Trophoblast cell (in vitro differentiated cells and primary cell): Measurements from ENCODE around the gene P2RX7. TPM values are rescaled to one million over a fixed set of nuclear protein-coding genes. Genes with fewer than 3 reads are reported as not detected.

Experiments used
- DNase-seq, 2 donors: peaks; one replicate each; pipeline ENCODE4 v3.0.0-alpha.2; 2016
- H2AFZ ChIP-seq: 2 replicates; pipeline ENCODE4 v1.6.1; 2013; ENCODE audit warnings: low read length, moderate library complexity, mild to moderate bottlenecking; ENCODE audit not compliant: insufficient read depth, poor library complexity
- H2AK5ac ChIP-seq: 2 replicates; pipeline ENCODE4 v1.6.1; 2013; ENCODE audit warnings: mild to moderate bottlenecking, low read length
- H2BK120ac ChIP-seq: 2 replicates; pipeline ENCODE4 v1.6.1; 2013; ENCODE audit warnings: low read length, mild to moderate bottlenecking, moderate library complexity; ENCODE audit not compliant: insufficient read depth, poor library complexity
- H2BK12ac ChIP-seq: 2 replicates; pipeline ENCODE4 v1.6.1; 2013; ENCODE audit warnings: mild to moderate bottlenecking, low read length, moderate library complexity
- H2BK5ac ChIP-seq: 2 replicates; pipeline ENCODE4 v1.6.1; 2013; ENCODE audit warnings: low read length, low read depth, moderate library complexity, mild to moderate bottlenecking; ENCODE audit not compliant: poor library complexity
- H3K14ac ChIP-seq: 2 replicates; pipeline ENCODE4 v1.6.1; 2013; ENCODE audit warnings: mild to moderate bottlenecking, low read length
- H3K18ac ChIP-seq: 2 replicates; pipeline ENCODE4 v1.6.1; 2013; ENCODE audit warnings: mild to moderate bottlenecking, low read length
- H3K23ac ChIP-seq: 2 replicates; pipeline ENCODE4 v1.6.1; 2013; ENCODE audit warnings: low read length
- H3K27ac ChIP-seq: 2 replicates; pipeline ENCODE4 v1.5.1; 2013; ENCODE audit warnings: low read depth, mild to moderate bottlenecking, inconsistent platforms, low read length, moderate library complexity
- H3K27me3 ChIP-seq: 2 replicates; pipeline ENCODE4 v1.6.1; 2013; ENCODE audit warnings: inconsistent platforms, mild to moderate bottlenecking, low read length, moderate library complexity; ENCODE audit not compliant: insufficient read depth
- H3K36me3 ChIP-seq, 2 experiments: 1 replicate in 1 of 2; 2 replicates in 1 of 2; pipeline ENCODE4 v1.6.1; 2013; ENCODE audit warnings: low read length in 2 of 2, mild to moderate bottlenecking in 2 of 2, moderate library complexity in 1 of 2; ENCODE audit not compliant: insufficient read depth in 2 of 2, control insufficient read depth in 1 of 2
- H3K4ac ChIP-seq: 2 replicates; pipeline ENCODE4 v1.6.1; 2013; ENCODE audit warnings: low read depth, mild to moderate bottlenecking, low read length, moderate library complexity
- H3K4me1 ChIP-seq, 2 experiments: 1 replicate in 1 of 2; 2 replicates in 1 of 2; pipeline ENCODE4 v1.6.1; 2013; ENCODE audit warnings: low read length in 2 of 2, mild to moderate bottlenecking in 2 of 2, moderate library complexity in 1 of 2; ENCODE audit not compliant: insufficient read depth in 2 of 2, control insufficient read depth in 1 of 2
- H3K4me2 ChIP-seq: 2 replicates; pipeline ENCODE4 v1.6.1; 2013; ENCODE audit warnings: inconsistent platforms, mild to moderate bottlenecking, low read length, moderate library complexity
- H3K4me3 ChIP-seq: 2 replicates; pipeline ENCODE4 v1.5.1; 2013; ENCODE audit warnings: mild to moderate bottlenecking, low read depth, low read length, inconsistent platforms
- H3K79me1 ChIP-seq: one replicate; pipeline ENCODE4 v1.6.1; 2013; ENCODE audit warnings: low read length
- H3K79me2 ChIP-seq: 2 replicates; pipeline ENCODE4 v1.6.1; 2013; ENCODE audit warnings: low read length, mild to moderate bottlenecking; ENCODE audit not compliant: control insufficient read depth, insufficient read depth, poor library complexity
- H3K9ac ChIP-seq: 2 replicates; pipeline ENCODE4 v1.6.1; 2013; ENCODE audit warnings: mild to moderate bottlenecking, low read length
- H3K9me3 ChIP-seq: 2 replicates; pipeline ENCODE4 v1.6.1; 2013; ENCODE audit warnings: low read depth, mild to moderate bottlenecking, control low read depth, inconsistent platforms, low read length; ENCODE audit not compliant: insufficient read depth
- H4K12ac ChIP-seq: 2 replicates; pipeline ENCODE4 v1.6.1; 2013; ENCODE audit warnings: low read depth, mild to moderate bottlenecking, low read length, moderate library complexity
- H4K8ac ChIP-seq: 2 replicates; pipeline ENCODE4 v1.6.1; 2013; ENCODE audit warnings: low read depth, mild to moderate bottlenecking, low read length, moderate library complexity
- H4K91ac ChIP-seq: one replicate; pipeline ENCODE4 v1.6.1; 2013; ENCODE audit warnings: low read depth, mild to moderate bottlenecking, low read length, moderate library complexity
- WGBS: extraction: QIAGEN DNeasy Blood & Tissue Kit; methylation state at CpG from one replicate; pipeline ENCODE4 v1.1.7; 2013; ENCODE audit warnings: missing lambda C conversion rate; ENCODE audit not compliant: insufficient read length, insufficient coverage; ENCODE audit errors: extremely low coverage; 5-methylcytosine and 5-hydroxymethylcytosine counted together
- polyA plus RNA-seq: library from polyadenylated mRNA; stranded (reverse); fragments of 200-250 nt; gene quantifications from 2 replicates; pipeline ENCODE4 v1.2.3, GENCODE V29; 2013

P2RX7 gene
- polyA plus RNA-seq, result 0.01 TPM in 2 replicates

DNA sequence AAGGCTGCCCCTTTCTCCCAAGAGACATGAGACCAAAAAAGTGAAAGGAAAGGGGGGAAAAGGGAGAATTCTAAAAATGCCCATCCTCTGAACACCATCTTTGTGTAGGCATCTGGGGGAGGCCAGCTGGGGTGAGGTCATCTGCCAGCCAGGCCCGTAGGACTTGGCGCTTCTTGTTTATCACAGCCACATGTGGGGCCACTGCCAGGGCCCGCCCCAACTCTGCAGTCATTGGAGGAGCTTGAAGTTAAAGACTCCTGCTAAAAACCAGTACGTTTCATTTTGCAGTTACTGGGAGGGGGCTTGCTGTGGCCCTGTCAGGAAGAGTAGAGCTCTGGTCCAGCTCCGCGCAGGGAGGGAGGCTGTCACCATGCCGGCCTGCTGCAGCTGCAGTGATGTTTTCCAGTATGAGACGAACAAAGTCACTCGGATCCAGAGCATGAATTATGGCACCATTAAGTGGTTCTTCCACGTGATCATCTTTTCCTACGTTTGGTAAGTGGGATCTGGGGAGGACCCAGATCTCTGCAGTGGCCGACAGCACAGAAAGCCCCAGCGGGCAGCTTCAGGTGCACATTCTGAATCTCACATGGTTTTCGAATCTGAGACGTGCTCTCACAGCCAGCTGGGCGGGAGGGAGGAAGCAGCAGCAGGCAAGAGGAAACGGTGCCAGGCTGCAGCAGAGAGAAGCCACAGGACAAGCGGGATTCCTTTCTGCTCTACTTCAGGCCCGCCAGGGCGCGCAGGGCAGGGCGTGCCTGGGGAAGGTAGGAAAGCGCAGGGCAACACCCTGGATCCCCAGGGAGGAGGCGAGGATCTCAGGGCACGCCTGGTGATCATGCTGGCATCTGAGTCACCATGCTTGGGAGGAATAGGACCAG, at the start of gene P2RX7:
Gene P2RX7, plus strand, starts transcription at position 276 of the 881 bp plus-strand sequence. Its CDS starts 95 bp downstream, at position 371.
- H3K14ac ChIP-seq, result no peak within 1 kb of the TSS
- no peak within 1 kb of the TSS for H4K12ac ChIP-seq
- H3K23ac ChIP-seq, result no peak within 1 kb of the TSS
- no peaks in the 10 kb centered on the region for H3K79me2 ChIP-seq
- DNase-seq, result peak; percentile 97
- no peaks in the 10 kb centered on the region for H3K79me1 ChIP-seq
- peak within 1 kb of the TSS; percentile 23 for H2AFZ ChIP-seq
- no peaks in the 10 kb centered on the region for H3K36me3 ChIP-seq
- H3K4ac ChIP-seq, result no peak within 1 kb of the TSS
- H2AK5ac ChIP-seq, result no peak within 1 kb of the TSS
- H2BK120ac ChIP-seq, result no peak within 1 kb of the TSS
- H2BK5ac ChIP-seq, result no peak within 1 kb of the TSS
- H3K9me3 ChIP-seq, result no peaks in the 10 kb centered on the region
- WGBS, result no CpG with 5 or more reads among the region's 25 CpGs
- peaks cover 12 to 13% of the 10 kb centered on the region in 2 experiments for H3K4me1 ChIP-seq
- peak within 1 kb of the TSS; percentile 52 for H2BK12ac ChIP-seq
- H4K91ac ChIP-seq, result no peak within 1 kb of the TSS
- no peak within 1 kb of the TSS for H3K27ac ChIP-seq
- no peak within 1 kb of the TSS for H3K4me3 ChIP-seq
- H3K9ac ChIP-seq, result no peak within 1 kb of the TSS
- H4K8ac ChIP-seq, result no peak within 1 kb of the TSS
- H3K27me3 ChIP-seq, result no peaks in the 10 kb centered on the region
- no peak within 1 kb of the TSS for H3K18ac ChIP-seq
- H3K4me2 ChIP-seq, result peak within 1 kb of the TSS; percentile 31

DNA sequence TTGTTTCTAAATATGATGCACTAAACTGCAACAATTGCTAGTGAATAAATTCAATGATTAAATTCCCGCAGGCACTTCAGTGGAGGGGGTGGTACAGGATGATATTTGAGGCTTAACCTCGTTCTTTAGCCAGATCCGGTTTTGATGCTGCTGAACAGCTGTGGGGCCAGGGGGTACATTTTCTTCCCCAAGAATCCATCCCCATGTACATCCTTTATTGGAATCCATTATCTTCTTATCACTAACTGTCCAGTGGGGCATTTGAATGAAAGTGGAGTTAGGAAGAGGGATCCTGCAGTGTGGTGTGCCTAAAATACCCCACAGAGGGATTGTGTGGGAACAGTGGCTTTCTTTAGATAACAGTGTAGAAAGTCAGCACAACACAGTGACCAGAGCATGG, 48.4 kb upstream of the P2RX7 start:
- H2BK12ac ChIP-seq, result no peak overlapping the region
- no peak overlapping the region for H2AK5ac ChIP-seq
- no peak overlapping the region for H2BK5ac ChIP-seq
- DNase-seq, result no peak
- no peak overlapping the region for H4K91ac ChIP-seq
- no peaks in the 10 kb centered on the region for H3K79me2 ChIP-seq
- no peaks in the 10 kb centered on the region for H3K4me1 ChIP-seq
- H3K14ac ChIP-seq, result no peak overlapping the region
- no peak overlapping the region for H3K18ac ChIP-seq
- H3K4me3 ChIP-seq, result no peak overlapping the region
- H2BK120ac ChIP-seq, result no peak overlapping the region
- no peaks in the 10 kb centered on the region for H3K79me1 ChIP-seq
- H3K36me3 ChIP-seq, result no peaks in the 10 kb centered on the region
- no peak overlapping the region for H4K12ac ChIP-seq
- no peaks in the 10 kb centered on the region for H3K27me3 ChIP-seq
- no peaks in the 10 kb centered on the region for H3K9me3 ChIP-seq
- H3K4me2 ChIP-seq, result no peak overlapping the region
- no peak overlapping the region for H3K9ac ChIP-seq
- H2AFZ ChIP-seq, result no peak overlapping the region
- H3K4ac ChIP-seq, result no peak overlapping the region
- no peak overlapping the region for H3K23ac ChIP-seq
- no peak overlapping the region for H4K8ac ChIP-seq
- no peak overlapping the region for H3K27ac ChIP-seq
- no CpG with 5 or more reads among the region's 3 CpGs for WGBS

DNA sequence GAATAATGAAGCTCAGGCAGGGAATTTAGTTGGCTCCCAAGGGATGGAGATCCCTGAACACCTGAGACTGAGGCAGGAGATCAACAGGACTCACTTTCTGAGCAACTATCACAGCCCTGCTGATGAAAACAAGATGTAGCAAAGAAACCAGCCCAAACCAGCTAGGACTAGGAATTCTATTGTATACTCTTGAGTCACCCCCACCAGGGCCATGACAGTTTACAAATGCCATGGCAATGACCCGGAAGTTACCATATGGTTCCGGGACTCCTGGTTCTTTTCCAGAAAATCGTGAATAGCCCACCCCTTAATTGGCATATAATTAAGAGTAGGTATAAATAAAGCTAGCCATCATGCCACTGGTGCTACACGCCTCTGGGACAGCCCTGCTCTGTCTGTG, 47.6 kb upstream of the P2RX7 start:
- H2BK12ac ChIP-seq, result no peak overlapping the region
- H4K12ac ChIP-seq, result no peak overlapping the region
- H2BK5ac ChIP-seq, result no peak overlapping the region
- no peak overlapping the region for H2AFZ ChIP-seq
- H3K4me2 ChIP-seq, result no peak overlapping the region
- no peaks in the 10 kb centered on the region for H3K79me1 ChIP-seq
- no peak overlapping the region for H3K4ac ChIP-seq
- H4K8ac ChIP-seq, result no peak overlapping the region
- H3K18ac ChIP-seq, result no peak overlapping the region
- H3K9ac ChIP-seq, result peak overlapping the region; percentile 15
- H3K27ac ChIP-seq, result no peak overlapping the region
- H3K27me3 ChIP-seq, result no peaks in the 10 kb centered on the region
- no peak for DNase-seq
- H3K36me3 ChIP-seq, result no peaks in the 10 kb centered on the region
- no peak overlapping the region for H3K23ac ChIP-seq
- H3K14ac ChIP-seq, result no peak overlapping the region
- H2BK120ac ChIP-seq, result no peak overlapping the region
- no peak overlapping the region for H4K91ac ChIP-seq
- H2AK5ac ChIP-seq, result no peak overlapping the region
- no peaks in the 10 kb centered on the region for H3K79me2 ChIP-seq
- no peak overlapping the region for H3K4me3 ChIP-seq
- WGBS, result no CpG with 5 or more reads among the region's 4 CpGs
- H3K9me3 ChIP-seq, result no peaks in the 10 kb centered on the region
- H3K4me1 ChIP-seq, result no peaks in the 10 kb centered on the region

DNA sequence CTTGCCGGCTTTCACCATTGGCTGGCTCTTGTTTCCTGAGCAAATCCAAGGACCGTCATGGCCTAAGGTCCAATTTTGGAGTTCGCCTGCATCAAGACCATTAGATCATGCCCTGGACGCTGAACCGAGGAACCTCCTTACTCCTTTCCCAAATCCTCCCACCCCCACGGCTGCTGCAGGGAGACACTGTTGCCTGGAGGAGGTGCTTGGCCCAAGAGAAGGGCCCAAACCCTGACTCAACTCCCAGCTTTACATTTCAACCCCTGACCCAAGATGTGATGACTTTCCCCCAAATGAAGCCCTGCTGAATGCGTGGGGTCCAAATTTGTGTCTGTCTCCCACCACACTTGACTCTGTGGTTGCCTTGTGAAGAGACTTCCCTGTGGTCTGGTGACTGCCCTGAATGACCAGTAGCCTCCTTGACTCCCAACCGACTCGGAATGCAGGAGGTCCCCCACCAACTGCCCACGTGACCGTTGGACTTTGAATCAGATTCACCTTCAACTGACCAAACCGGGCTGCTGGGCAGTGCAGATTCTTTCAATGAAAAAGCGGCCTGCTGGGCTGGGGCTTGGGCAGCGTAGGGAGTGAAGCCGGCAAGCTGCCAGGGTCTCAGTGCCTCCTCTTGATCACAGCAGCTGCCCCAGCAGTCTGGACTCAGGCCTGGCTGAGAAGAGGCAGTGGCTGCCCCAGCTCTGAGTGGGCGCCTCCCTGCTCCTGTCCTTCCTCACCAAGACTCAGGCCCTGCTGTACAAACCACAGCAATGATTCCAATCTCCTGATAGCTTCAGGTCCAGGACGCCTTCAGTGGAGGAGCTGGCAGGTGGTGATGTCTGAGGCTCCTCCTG, 46.9 kb upstream of the P2RX7 start:
- DNase-seq, result no peak
- no peak overlapping the region for H4K12ac ChIP-seq
- H3K14ac ChIP-seq, result no peak overlapping the region
- H2AK5ac ChIP-seq, result no peak overlapping the region
- no peak overlapping the region for H2BK5ac ChIP-seq
- peak overlapping the region; percentile 15 for H3K9ac ChIP-seq
- no peak overlapping the region for H2AFZ ChIP-seq
- no peaks in the 10 kb centered on the region for H3K4me1 ChIP-seq
- no peak overlapping the region for H3K4me3 ChIP-seq
- H3K4ac ChIP-seq, result no peak overlapping the region
- no peak overlapping the region for H2BK120ac ChIP-seq
- H3K79me1 ChIP-seq, result no peaks in the 10 kb centered on the region
- H3K18ac ChIP-seq, result no peak overlapping the region
- H3K27me3 ChIP-seq, result no peaks in the 10 kb centered on the region
- H3K36me3 ChIP-seq, result no peaks in the 10 kb centered on the region
- H3K79me2 ChIP-seq, result no peaks in the 10 kb centered on the region
- H3K4me2 ChIP-seq, result no peak overlapping the region
- no peak overlapping the region for H3K27ac ChIP-seq
- no peaks in the 10 kb centered on the region for H3K9me3 ChIP-seq
- H3K23ac ChIP-seq, result no peak overlapping the region
- no peak overlapping the region for H4K8ac ChIP-seq
- H2BK12ac ChIP-seq, result no peak overlapping the region
- WGBS, result no CpG with 5 or more reads among the region's 17 CpGs
- H4K91ac ChIP-seq, result no peak overlapping the region
